Fibroblast of skin of scalp (primary cell): ENCODE measurements around the gene PNPO. TPM values are rescaled to one million over a fixed set of nuclear protein-coding genes. Genes with fewer than 3 reads are reported as not detected.

Experiments
- DNase-seq: peaks from one replicate; pipeline ENCODE4 v3.0.0-alpha.2; 2013
- polyA plus RNA-seq, 2 experiments: library from polyadenylated mRNA; unstranded; fragments of 120-200 nt; gene quantifications; one replicate each; pipeline ENCODE4 v1.2.1, GENCODE V29; 2013; ENCODE audit not compliant: insufficient read length in 2 of 2

PNPO gene
- polyA plus RNA-seq (2013, experiment 1 of 2; ENCODE audit: insufficient read length) = 9.6 TPM
- polyA plus RNA-seq (2013, experiment 2 of 2; ENCODE audit: insufficient read length) = 8.7 TPM

GRCh38 chr17:47941246-47942095 is at the start of gene PNPO:
Gene PNPO, plus strand, starts transcription at chr17:47941571. Its CDS starts 105 bp downstream, at chr17:47941676.
- peak; percentile 98 for DNase-seq

GRCh38 chr17:47894498-47895346 is 46.6 kb upstream of the PNPO start:
- DNase-seq = no peak

GRCh38 chr17:47895347-47895855 is 46.0 kb upstream of the PNPO start:
- DNase-seq = no peak

- DNase-seq = peak; percentile 100
Observed at GRCh38 chr17:47895856-47896671, 45.3 kb upstream of the PNPO start, which contains the start of gene SP2. Gene SP2, plus strand, starts transcription at chr17:47896236. Its CDS starts 51 bp downstream, at chr17:47896287.

- no peak for DNase-seq
Observed at GRCh38 chr17:47896672-47897490, 44.5 kb upstream of the PNPO start.

GRCh38 chr17:47897561-47897960 is 43.8 kb upstream of the PNPO start:
- DNase-seq = no peak

GRCh38 chr17:47898241-47898640 is 43.1 kb upstream of the PNPO start:
- no peak for DNase-seq

GRCh38 chr17:47899643-47900042 is 41.7 kb upstream of the PNPO start:
- DNase-seq = no peak

- no peak for DNase-seq
Observed at GRCh38 chr17:47901423-47901822, 39.9 kb upstream of the PNPO start.

GRCh38 chr17:47902039-47902744 is 39.2 kb upstream of the PNPO start:
- DNase-seq = no peak

GRCh38 chr17:47905221-47905733 is 36.1 kb upstream of the PNPO start:
- DNase-seq = peak; percentile 91

- no peak for DNase-seq
Observed at GRCh38 chr17:47906443-47906842, 34.9 kb upstream of the PNPO start.

GRCh38 chr17:47907932-47908562 is 33.3 kb upstream of the PNPO start:
- DNase-seq = no peak

GRCh38 chr17:47913050-47913449 is 28.3 kb upstream of the PNPO start:
- no peak for DNase-seq

GRCh38 chr17:47914306-47914948 is 26.9 kb upstream of the PNPO start:
- no peak for DNase-seq

GRCh38 chr17:47915776-47916398 is 25.5 kb upstream of the PNPO start:
- no peak for DNase-seq

GRCh38 chr17:47916489-47917208 is 24.7 kb upstream of the PNPO start:
- no peak for DNase-seq

- no peak for DNase-seq
Observed at GRCh38 chr17:47917581-47917980, 23.8 kb upstream of the PNPO start.
